ENCODE results near the gene HMX2. TPM values are rescaled to one million over a fixed set of nuclear protein-coding genes. Genes with fewer than 3 reads are reported as not detected.

The HMX2 gene
- total RNA-seq, 1 donor from 2014 or later, result not detected

DNA sequence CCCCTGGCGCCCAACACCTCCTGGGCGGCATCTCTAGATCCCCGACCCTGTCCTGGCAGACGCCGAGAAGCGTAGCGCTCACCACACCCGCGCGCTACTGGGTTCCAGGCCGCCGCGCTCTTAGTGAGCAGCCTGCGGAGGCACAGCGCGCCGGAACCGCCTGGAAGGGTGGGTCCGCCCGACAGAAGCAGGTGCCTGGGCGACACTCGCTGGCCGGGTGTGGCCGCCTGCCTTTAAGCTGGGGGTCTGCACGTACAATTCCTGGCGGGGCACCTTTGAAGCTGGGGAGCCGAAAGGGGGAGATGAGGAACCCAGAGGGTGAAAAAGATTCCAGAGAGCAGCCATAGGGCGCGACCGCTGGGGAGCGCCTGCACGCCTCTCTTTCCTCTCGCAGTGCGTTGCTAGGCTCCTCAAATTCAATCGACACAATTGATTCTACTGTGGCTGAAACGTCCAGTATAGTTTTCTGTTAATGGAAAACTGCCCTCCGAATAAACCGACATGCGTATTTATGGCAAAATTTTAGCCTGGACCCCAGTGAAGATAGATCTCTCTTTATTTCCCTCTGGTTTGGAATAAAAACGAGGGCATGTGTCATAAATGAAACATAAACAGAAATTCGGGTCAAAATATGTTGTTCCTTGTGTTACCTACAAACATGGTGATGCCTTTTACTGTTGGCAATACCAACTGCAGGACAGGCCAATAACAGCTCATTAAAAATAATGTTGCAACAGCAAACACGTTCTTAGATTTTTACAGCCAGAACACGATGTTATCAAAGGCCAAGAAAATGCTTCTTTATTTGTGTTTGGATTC lies 7.6 kb upstream of the HMX2 start:
- peaks cover 65% of the 10 kb centered on the region for H3K27me3 ChIP-seq
- no peaks in the 10 kb centered on the region for H3K36me3 ChIP-seq
- H3K27ac ChIP-seq, result no peak overlapping the region
- no peak overlapping the region for H3K4me3 ChIP-seq
- intact Hi-C loops (cut with DNase I), result no loop called here
- H3K9me3 ChIP-seq, result no peaks in the 10 kb centered on the region
- TF ChIP-seq, protein P1, sequence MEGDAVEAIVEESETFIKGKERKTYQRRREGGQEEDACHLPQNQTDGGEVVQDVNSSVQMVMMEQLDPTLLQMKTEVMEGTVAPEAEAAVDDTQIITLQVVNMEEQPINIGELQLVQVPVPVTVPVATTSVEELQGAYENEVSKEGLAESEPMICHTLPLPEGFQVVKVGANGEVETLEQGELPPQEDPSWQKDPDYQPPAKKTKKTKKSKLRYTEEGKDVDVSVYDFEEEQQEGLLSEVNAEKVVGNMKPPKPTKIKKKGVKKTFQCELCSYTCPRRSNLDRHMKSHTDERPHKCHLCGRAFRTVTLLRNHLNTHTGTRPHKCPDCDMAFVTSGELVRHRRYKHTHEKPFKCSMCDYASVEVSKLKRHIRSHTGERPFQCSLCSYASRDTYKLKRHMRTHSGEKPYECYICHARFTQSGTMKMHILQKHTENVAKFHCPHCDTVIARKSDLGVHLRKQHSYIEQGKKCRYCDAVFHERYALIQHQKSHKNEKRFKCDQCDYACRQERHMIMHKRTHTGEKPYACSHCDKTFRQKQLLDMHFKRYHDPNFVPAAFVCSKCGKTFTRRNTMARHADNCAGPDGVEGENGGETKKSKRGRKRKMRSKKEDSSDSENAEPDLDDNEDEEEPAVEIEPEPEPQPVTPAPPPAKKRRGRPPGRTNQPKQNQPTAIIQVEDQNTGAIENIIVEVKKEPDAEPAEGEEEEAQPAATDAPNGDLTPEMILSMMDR (IDR thresholded peaks at IDR 0.05), result no peak
- no peak for DNase-seq (ENCODE audit: low spot score in 2 of 2)
- peaks cover 8 to 23% of the 10 kb centered on the region in 2 donors for H3K4me1 ChIP-seq

DNA sequence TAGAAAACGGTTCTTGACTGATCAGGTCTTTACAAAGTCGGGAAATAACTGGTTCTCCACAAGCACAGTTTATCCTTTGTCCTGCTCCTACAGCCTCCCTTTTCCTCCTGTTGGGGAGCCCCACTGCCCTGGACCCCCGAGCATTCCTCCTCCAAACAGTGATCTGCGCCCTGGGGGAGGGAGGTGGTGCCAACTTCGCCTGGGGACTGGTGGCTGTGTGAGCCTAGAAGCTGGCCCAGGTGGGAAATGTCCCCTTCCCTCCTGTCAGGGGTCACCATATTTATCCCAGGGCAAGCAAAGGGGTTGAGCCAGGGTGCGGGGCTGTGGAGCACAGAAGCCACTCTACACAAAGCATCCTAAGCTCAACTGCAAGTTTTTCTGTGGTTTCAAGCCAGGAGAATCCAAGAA lies 6.9 kb upstream of the HMX2 start:
- TF ChIP-seq, protein P1 (IDR thresholded peaks at IDR 0.05), result no peak
- Histone ChIP-seq H3K4me3 (no peak overlapping the region), H3K9me3 (no peaks in the 10 kb centered on the region), H3K4me1 (peaks cover 5 to 20% of the 10 kb centered on the region in 2 donors), H3K27ac (no peak overlapping the region), H3K36me3 (no peaks in the 10 kb centered on the region), H3K27me3 (peaks cover 59% of the 10 kb centered on the region)
- intact Hi-C loops (cut with DNase I), result no loop called here
- DNase-seq (ENCODE audit: low spot score in 2 of 2), result no peak

DNA sequence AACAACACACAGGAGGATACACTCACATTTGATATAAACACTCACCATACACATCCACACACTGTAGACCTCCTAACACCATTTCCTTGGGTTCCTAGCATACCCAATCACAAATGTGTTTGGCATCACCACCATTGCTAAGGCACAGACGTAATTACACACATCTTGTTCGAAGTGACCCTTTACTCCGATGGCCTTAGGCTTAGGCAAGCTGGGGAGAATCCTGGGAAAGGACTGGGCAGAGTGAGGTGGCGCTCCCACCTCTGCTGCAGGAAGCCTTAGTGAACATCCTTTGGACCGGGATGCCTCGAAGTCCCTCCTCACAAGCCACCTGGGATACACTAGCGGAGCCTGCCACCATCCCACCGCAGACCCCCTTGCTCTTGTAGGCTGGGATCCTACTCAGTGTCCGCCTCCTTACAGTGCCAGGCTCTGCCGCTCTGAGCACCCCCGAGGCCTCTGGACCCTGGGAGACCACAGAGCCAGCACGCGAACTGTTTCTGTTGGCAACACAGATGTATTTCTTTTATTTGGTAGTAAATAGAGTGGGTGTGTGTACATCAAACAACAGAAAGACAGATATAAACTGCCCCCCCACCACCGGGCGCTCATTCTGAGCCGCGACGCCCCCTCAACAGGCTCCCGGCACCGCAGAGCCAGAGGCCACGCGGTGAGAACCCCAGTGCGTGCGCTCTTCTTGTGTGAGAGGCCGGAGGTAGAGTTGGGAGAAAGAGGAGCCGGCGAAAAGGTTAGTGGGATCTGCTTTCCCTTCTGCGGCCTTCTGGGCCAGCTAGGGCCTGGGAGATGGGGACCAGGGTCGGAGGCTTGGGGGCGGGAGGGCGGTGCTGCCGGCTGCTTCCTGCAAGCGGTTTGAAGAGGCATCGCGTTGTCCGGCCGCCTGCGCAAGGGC lies 5.9 kb upstream of the HMX2 start:
- Histone ChIP-seq H3K4me3 (no peak overlapping the region), H3K27ac (no peak overlapping the region), H3K36me3 (no peaks in the 10 kb centered on the region), H3K9me3 (no peaks in the 10 kb centered on the region), H3K27me3 (peaks cover 49% of the 10 kb centered on the region), H3K4me1 (peaks cover 5 to 11% of the 10 kb centered on the region in 2 donors)
- intact Hi-C loops (cut with DNase I), result no loop called here
- DNase-seq (ENCODE audit: low spot score in 2 of 2), result no peak
- TF ChIP-seq, protein P1 (IDR thresholded peaks at IDR 0.05), result no peak

DNA sequence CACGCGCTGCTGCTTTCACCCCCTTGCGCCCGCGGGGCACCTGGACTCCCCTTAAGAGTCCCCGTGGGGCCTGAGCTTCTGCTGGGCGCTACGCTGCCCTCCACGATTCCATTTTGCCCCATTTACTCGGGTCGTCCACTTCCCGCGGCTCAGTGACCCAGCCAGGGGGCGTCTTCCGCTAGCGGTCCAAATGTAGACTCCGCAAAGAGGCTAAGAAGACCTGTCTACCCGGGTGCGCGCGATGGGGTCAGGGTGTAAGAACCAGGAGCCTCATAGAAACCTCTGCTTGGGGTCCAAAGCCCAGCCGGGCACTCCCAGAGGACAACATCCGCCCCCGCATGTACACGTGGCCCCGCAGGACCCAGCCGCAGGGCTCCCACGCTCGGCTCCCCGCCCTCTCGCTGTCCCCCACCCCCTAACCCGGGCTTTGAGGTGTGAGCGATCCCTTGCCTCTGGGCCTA lies 5.2 kb upstream of the HMX2 start:
- no peak overlapping the region for H3K27ac ChIP-seq
- DNase-seq (ENCODE audit: low spot score in 2 of 2), result no peak
- intact Hi-C loops (cut with DNase I), result no loop called here
- no peaks in the 10 kb centered on the region for H3K36me3 ChIP-seq
- TF ChIP-seq, protein P1 (IDR thresholded peaks at IDR 0.05), result no peak
- no peaks in the 10 kb centered on the region for H3K9me3 ChIP-seq
- H3K4me1 ChIP-seq, result peaks cover under 1 to 4% of the 10 kb centered on the region in 2 donors
- peaks cover 47% of the 10 kb centered on the region for H3K27me3 ChIP-seq
- H3K4me3 ChIP-seq, result no peak overlapping the region

DNA sequence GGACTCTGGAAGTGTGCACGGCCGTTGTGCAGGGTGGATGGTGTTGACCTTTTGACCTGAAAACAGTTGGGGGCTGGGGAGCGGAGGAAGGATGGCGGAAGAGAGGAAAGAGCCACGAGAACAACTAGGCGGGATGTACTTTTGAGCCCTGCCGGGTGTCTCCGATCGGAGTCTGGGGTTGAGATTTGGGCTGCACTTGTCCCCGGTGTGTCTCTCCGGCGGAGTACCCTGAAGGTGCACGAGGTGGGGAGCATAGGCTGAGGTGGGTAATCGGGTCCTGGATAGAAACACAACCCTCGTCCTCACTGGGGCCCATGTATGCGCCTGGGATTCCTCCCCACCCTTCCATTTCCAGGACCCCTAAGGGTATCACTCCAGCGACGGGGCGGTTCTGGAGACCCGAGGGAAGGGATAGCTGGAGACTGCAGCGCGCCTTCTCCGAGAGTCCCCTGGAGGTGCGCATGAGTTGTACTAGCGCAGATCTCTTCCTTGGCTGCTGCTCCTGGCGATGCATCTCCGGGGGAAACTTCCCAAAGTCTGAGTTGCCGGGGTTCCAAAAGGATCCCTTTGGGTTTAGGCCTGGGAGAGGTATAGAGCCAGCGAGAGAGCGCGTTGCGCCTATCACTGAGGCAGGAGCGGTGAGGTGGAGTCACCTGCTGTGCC lies 4.6 kb upstream of the HMX2 start:
- Histone ChIP-seq H3K4me3 (no peak overlapping the region), H3K27me3 (peaks cover 50% of the 10 kb centered on the region), H3K27ac (no peak overlapping the region), H3K4me1 (peaks cover 0 to 3% of the 10 kb centered on the region in 2 donors), H3K36me3 (no peaks in the 10 kb centered on the region), H3K9me3 (no peaks in the 10 kb centered on the region)
- intact Hi-C loops (cut with DNase I), result no loop called here
- no peak for DNase-seq (ENCODE audit: low spot score in 2 of 2)
- TF ChIP-seq, protein P1 (IDR thresholded peaks at IDR 0.05), result no peak
